Neuronal stem cell (in vitro differentiated cells): ENCODE results near the gene SUGCT.

Source experiments
- DNase-seq: peaks from one replicate; pipeline ENCODE4 v3.0.0-alpha.2; 2013; ENCODE audit warnings: low spot score
- H2AFZ ChIP-seq: one replicate; pipeline ENCODE4 v1.6.1; 2013; ENCODE audit warnings: mild to moderate bottlenecking, low read length, inconsistent platforms
- H2AK5ac ChIP-seq: 2 replicates; pipeline ENCODE4 v1.6.1; 2013; ENCODE audit warnings: low read depth, mild to moderate bottlenecking, inconsistent platforms, low read length, moderate library complexity, mixed read lengths
- H2BK120ac ChIP-seq: 2 replicates; pipeline ENCODE4 v1.6.1; 2013; ENCODE audit warnings: low read depth, mild to moderate bottlenecking, inconsistent platforms, low read length, moderate library complexity, mixed read lengths
- H2BK12ac ChIP-seq: one replicate; pipeline ENCODE4 v1.6.1; 2013; ENCODE audit warnings: low read length, inconsistent platforms
- H2BK15ac ChIP-seq: 2 replicates; pipeline ENCODE4 v1.6.1; 2013; ENCODE audit warnings: mild to moderate bottlenecking, low read length, inconsistent platforms, mixed read lengths
- H2BK5ac ChIP-seq: one replicate; pipeline ENCODE4 v1.6.1; 2013; ENCODE audit warnings: inconsistent platforms, mild to moderate bottlenecking, low read length, moderate library complexity
- H3K14ac ChIP-seq: one replicate; pipeline ENCODE4 v1.6.1; 2013; ENCODE audit warnings: low read length, inconsistent platforms
- H3K18ac ChIP-seq: 2 replicates; pipeline ENCODE4 v1.6.1; 2013; ENCODE audit warnings: low read length, inconsistent platforms
- H3K23ac ChIP-seq: 2 replicates; pipeline ENCODE4 v1.6.1; 2013; ENCODE audit warnings: low read depth, mild to moderate bottlenecking, mixed read lengths, low read length, inconsistent platforms; ENCODE audit not compliant: poor library complexity
- H3K27ac ChIP-seq: replicated peaks from 3 replicates; pipeline ENCODE4 v1.5.1; 2013; ENCODE audit warnings: low read length, inconsistent platforms
- H3K27me3 ChIP-seq, 3 experiments: 2 replicates each; pipeline ENCODE4 v1.6.1; 2013; ENCODE audit warnings: low read length in 3 of 3, mild to moderate bottlenecking in 2 of 3, inconsistent platforms in 1 of 3, low read depth in 1 of 3, mixed read lengths in 1 of 3, moderate library complexity in 1 of 3; ENCODE audit not compliant: control insufficient read depth in 3 of 3, insufficient read depth in 3 of 3
- H3K36me3 ChIP-seq, 2 donors: replicated peaks in 1 of 2; 2 replicates each; pipeline ENCODE4 v1.6.1; 2013; ENCODE audit warnings: low read length in 2 of 2; ENCODE audit not compliant: control insufficient read depth in 2 of 2, insufficient read depth in 2 of 2
- H3K4ac ChIP-seq: 2 replicates; pipeline ENCODE4 v1.6.1; 2013; ENCODE audit warnings: inconsistent platforms, mild to moderate bottlenecking, low read length, moderate library complexity
- H3K4me1 ChIP-seq, 2 donors: 1 replicate in 1 of 2; 2 replicates in 1 of 2; pipeline ENCODE4 v1.6.1; 2013; ENCODE audit warnings: low read length in 2 of 2, low read depth in 1 of 2; ENCODE audit not compliant: control insufficient read depth in 2 of 2, insufficient read depth in 1 of 2
- H3K4me2 ChIP-seq: one replicate; pipeline ENCODE4 v1.6.1; 2013; ENCODE audit warnings: mild to moderate bottlenecking, low read length, inconsistent platforms; ENCODE audit not compliant: insufficient read depth, poor library complexity, severe bottlenecking
- H3K4me3 ChIP-seq, 2 donors: 2 replicates each; pipeline ENCODE4 v1.5.1; 2013; ENCODE audit warnings: low read length in 2 of 2, mild to moderate bottlenecking in 2 of 2, inconsistent platforms in 1 of 2, moderate library complexity in 1 of 2
- H3K79me1 ChIP-seq: one replicate; pipeline ENCODE4 v1.6.1; 2013; ENCODE audit warnings: low read depth, mild to moderate bottlenecking, inconsistent platforms, low read length, moderate library complexity
- H3K9ac ChIP-seq: one replicate; pipeline ENCODE4 v1.6.1; 2013; ENCODE audit warnings: mild to moderate bottlenecking, low read depth, low read length, inconsistent platforms; ENCODE audit not compliant: poor library complexity
- H3K9me3 ChIP-seq, 2 donors: replicated peaks in 1 of 2; 2 replicates each; pipeline versions ENCODE3 to v1.6.1; 2013; ENCODE audit warnings: low read length in 2 of 2, mild to moderate bottlenecking in 2 of 2, inconsistent platforms in 1 of 2, low read depth in 1 of 2, mixed read lengths in 1 of 2, moderate library complexity in 1 of 2; ENCODE audit not compliant: control insufficient read depth in 2 of 2, insufficient read depth in 1 of 2
- H4K8ac ChIP-seq: one replicate; pipeline ENCODE4 v1.6.1; 2013; ENCODE audit warnings: low read depth, mild to moderate bottlenecking, inconsistent platforms, low read length, moderate library complexity
- H4K91ac ChIP-seq: one replicate; pipeline ENCODE4 v1.6.1; 2013; ENCODE audit warnings: low read length, low read depth, mild to moderate bottlenecking, inconsistent platforms; ENCODE audit not compliant: poor library complexity
- WGBS, 2 donors: extraction: QIAGEN DNeasy Blood & Tissue Kit; methylation state at CpG; one replicate each; pipeline ENCODE4 v1.1.7; 2013; ENCODE audit warnings: missing lambda C conversion rate in 2 of 2, mixed read lengths in 1 of 2; ENCODE audit not compliant: insufficient read length in 2 of 2, insufficient replicate concordance in 1 of 2; ENCODE audit errors: extremely low coverage in 2 of 2; 5-methylcytosine and 5-hydroxymethylcytosine counted together

Gene SUGCT

GRCh38 chr7:40822861-40823260 is 688.1 kb downstream of the SUGCT start:
- no CpG with 5 or more reads among the region's 1 CpG for WGBS, 2 donors
- Histone ChIP-seq H2BK12ac (no peak overlapping the region), H4K91ac (no peak overlapping the region), H4K8ac (no peak overlapping the region), H3K79me1 (no peaks in the 10 kb centered on the region), H3K18ac (no peak overlapping the region), H3K36me3 (no peaks in the 10 kb centered on the region), H3K4me3 (no peak overlapping the region), H2BK120ac (no peak overlapping the region), H2BK5ac (no peak overlapping the region), H3K27ac (no peak overlapping the region), H2AFZ (no peak overlapping the region), H3K14ac (no peak overlapping the region), H3K23ac (no peak overlapping the region), H2BK15ac (no peak overlapping the region), H3K9me3 (peaks cover 0 to 2% of the 10 kb centered on the region in 2 donors), H2AK5ac (no peak overlapping the region), H3K27me3 (no peaks in the 10 kb centered on the region), H3K4me1 (peaks cover 12 to 26% of the 10 kb centered on the region in 2 donors), H3K9ac (no peak overlapping the region), H3K4me2 (no peak overlapping the region), H3K4ac (no peak overlapping the region)
- no peak for DNase-seq

GRCh38 chr7:40824461-40824860 is 689.7 kb downstream of the SUGCT start:
- no CpG with 5 or more reads among the region's 3 CpGs for WGBS, 2 donors
- H3K4me2 ChIP-seq: no peak overlapping the region
- no peak overlapping the region for H2BK12ac ChIP-seq
- no peak overlapping the region for H2BK120ac ChIP-seq
- no peak overlapping the region for H3K27ac ChIP-seq
- no peak overlapping the region for H4K8ac ChIP-seq
- H3K4ac ChIP-seq: no peak overlapping the region
- H2BK5ac ChIP-seq: no peak overlapping the region
- no peaks in the 10 kb centered on the region for H3K27me3 ChIP-seq
- H3K79me1 ChIP-seq: no peaks in the 10 kb centered on the region
- H4K91ac ChIP-seq: no peak overlapping the region
- no peak overlapping the region for H3K18ac ChIP-seq
- H3K9me3 ChIP-seq: peaks cover 0 to 5% of the 10 kb centered on the region in 2 donors
- H3K4me3 ChIP-seq: no peak overlapping the region
- no peak overlapping the region for H2AFZ ChIP-seq
- H2AK5ac ChIP-seq: no peak overlapping the region
- H3K9ac ChIP-seq: no peak overlapping the region
- no peak overlapping the region for H3K14ac ChIP-seq
- no peaks in the 10 kb centered on the region for H3K36me3 ChIP-seq
- peaks cover 17 to 35% of the 10 kb centered on the region in 2 donors for H3K4me1 ChIP-seq
- DNase-seq: no peak
- no peak overlapping the region for H2BK15ac ChIP-seq
- no peak overlapping the region for H3K23ac ChIP-seq

GRCh38 chr7:40826411-40827221 is 691.8 kb downstream of the SUGCT start:
- peak overlapping the region; percentile 40 for H3K4me2 ChIP-seq
- H3K18ac ChIP-seq: no peak overlapping the region
- H2BK120ac ChIP-seq: no peak overlapping the region
- H3K27me3 ChIP-seq: no peaks in the 10 kb centered on the region
- no peaks in the 10 kb centered on the region for H3K36me3 ChIP-seq
- H2AK5ac ChIP-seq: no peak overlapping the region
- WGBS, 2 donors: no CpG with 5 or more reads among the region's 3 CpGs
- peaks cover 0 to 11% of the 10 kb centered on the region in 2 donors for H3K9me3 ChIP-seq
- H3K14ac ChIP-seq: no peak overlapping the region
- no peak overlapping the region for H3K4ac ChIP-seq
- no peaks in the 10 kb centered on the region for H3K79me1 ChIP-seq
- no peak overlapping the region for H3K23ac ChIP-seq
- H2AFZ ChIP-seq: peak overlapping the region; percentile 76
- H4K91ac ChIP-seq: peak overlapping the region; percentile 14
- no peak overlapping the region for H2BK5ac ChIP-seq
- peak overlapping the region; percentile 84 for H3K27ac ChIP-seq
- no peak overlapping the region for H2BK15ac ChIP-seq
- no peak overlapping the region for H4K8ac ChIP-seq
- no peak overlapping the region for H3K9ac ChIP-seq
- H3K4me1 ChIP-seq: peaks cover 17 to 35% of the 10 kb centered on the region in 2 donors
- DNase-seq: peak; percentile 42
- H3K4me3 ChIP-seq: peak overlapping the region in 1 of 2 donors; percentile 5
- no peak overlapping the region for H2BK12ac ChIP-seq

- Histone ChIP-seq H3K23ac (no peak overlapping the region), H2BK12ac (no peak overlapping the region), H3K4me2 (peak overlapping the region; percentile 40), H3K27ac (peak overlapping the region; percentile 84), H3K36me3 (no peaks in the 10 kb centered on the region), H2BK15ac (no peak overlapping the region), H2AK5ac (no peak overlapping the region), H3K14ac (no peak overlapping the region), H3K4ac (no peak overlapping the region), H3K9ac (no peak overlapping the region), H3K4me3 (peak overlapping the region in 1 of 2 donors; percentile 5), H3K27me3 (no peaks in the 10 kb centered on the region), H4K8ac (no peak overlapping the region), H3K4me1 (peaks cover 17 to 35% of the 10 kb centered on the region in 2 donors), H2AFZ (peak overlapping the region; percentile 76), H3K18ac (peak overlapping the region; percentile 28), H4K91ac (peak overlapping the region; percentile 14), H3K79me1 (no peaks in the 10 kb centered on the region), H3K9me3 (peaks cover 0 to 11% of the 10 kb centered on the region in 2 donors), H2BK120ac (no peak overlapping the region), H2BK5ac (no peak overlapping the region)
- DNase-seq: peak; percentile 21
- WGBS, 2 donors: no CpG with 5 or more reads among the region's 10 CpGs
Observed at GRCh38 chr7:40827222-40828085, 692.6 kb downstream of the SUGCT start.
